ENCODE results near the gene CNIH2.

Gene CNIH2

DNA sequence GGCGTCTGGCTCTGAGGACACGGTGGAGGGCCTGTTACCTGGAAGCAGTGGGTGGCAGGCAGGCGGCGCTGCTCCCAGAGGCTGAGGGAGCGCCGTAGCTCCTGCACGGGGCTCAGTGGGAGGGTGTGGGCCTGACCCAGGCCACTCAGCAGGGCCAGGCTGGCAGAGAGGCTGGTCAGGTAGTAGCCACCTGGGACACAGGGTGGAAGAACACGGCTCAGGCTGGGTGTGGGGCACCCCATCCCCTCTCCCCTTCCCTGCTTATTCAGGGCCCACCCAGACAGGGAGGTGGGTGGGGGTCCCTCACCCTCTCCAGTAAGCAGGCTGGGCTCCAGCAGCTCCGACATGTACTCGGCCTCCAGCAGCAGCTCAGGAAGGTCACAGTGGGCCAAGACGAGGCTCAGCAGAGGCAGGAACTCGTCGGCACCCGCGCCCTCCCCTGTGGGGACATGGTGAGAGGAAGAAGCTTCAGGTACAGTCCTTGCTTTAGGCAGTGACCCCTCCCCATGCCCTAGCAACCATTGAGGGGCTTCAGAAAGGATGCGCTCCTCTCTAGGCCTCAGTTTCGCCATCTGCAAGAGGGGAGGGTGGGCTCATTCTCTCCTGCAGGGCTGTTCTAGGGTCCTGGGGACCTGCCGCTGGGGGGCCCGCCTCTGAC is 55.4 kb downstream of the CNIH2 start:
- no peak for DNase-seq
